ENCODE data around the gene PPFIA1.

DNA sequence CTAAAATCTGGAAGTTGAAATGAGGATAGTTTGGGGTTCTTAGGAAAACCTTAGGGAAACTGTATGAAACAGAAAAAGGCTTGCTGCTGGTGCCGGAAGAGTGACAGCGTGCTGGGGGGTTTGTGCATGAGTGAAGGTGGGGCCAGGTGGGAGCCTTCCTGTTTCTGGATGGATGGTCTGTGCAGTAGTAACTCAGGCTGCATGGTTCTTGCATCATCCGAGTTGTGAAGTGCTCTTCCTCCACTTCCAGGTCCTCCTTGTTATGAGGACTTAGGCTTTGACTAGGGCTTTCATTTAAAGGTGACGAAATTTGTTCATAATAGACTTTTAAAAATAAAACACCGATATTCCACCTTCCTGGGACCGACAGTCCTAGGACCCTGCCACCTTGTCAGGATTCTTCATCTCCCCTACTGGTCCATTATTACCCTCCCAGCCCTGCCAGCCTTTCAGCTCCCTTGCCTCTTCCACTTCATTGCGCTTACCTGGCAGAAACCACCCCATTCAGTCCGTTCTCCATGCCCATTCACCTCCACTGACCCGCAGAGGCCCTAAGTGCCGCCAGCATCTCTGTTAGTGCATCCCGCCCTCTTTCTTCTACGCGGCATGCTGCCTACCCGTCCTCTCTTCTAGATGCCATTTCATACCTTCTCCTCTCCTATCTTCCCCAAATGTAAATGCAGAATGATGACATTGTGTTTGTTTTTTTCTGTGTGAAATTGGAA, 47.3 kb downstream of the PPFIA1 start:
- no peak for TF ChIP-seq POLR2A (IDR thresholded peaks at IDR 0.05)
- TF ChIP-seq, protein P1, sequence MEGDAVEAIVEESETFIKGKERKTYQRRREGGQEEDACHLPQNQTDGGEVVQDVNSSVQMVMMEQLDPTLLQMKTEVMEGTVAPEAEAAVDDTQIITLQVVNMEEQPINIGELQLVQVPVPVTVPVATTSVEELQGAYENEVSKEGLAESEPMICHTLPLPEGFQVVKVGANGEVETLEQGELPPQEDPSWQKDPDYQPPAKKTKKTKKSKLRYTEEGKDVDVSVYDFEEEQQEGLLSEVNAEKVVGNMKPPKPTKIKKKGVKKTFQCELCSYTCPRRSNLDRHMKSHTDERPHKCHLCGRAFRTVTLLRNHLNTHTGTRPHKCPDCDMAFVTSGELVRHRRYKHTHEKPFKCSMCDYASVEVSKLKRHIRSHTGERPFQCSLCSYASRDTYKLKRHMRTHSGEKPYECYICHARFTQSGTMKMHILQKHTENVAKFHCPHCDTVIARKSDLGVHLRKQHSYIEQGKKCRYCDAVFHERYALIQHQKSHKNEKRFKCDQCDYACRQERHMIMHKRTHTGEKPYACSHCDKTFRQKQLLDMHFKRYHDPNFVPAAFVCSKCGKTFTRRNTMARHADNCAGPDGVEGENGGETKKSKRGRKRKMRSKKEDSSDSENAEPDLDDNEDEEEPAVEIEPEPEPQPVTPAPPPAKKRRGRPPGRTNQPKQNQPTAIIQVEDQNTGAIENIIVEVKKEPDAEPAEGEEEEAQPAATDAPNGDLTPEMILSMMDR (IDR thresholded peaks at IDR 0.05), result no peak
